Left lung (tissue), 10 donors: ENCODE data around the gene RILP. TPM values are rescaled to one million over a fixed set of nuclear protein-coding genes. Genes with fewer than 3 reads are reported as not detected.

ENCODE experiments used
- ATAC-seq: fragments of 200-7000 bp; cut with Tn5 transposase; one replicate; pipeline ENCODE4 v1.9.1; 2020; ENCODE audit warnings: moderate library complexity
- DNase-seq, 4 donors: peaks; one replicate each; pipeline ENCODE4 v3.0.0-alpha.2; 2013 to 2020
- H3K27ac ChIP-seq, 2 donors: fragments of 200-600 bp; sonication (generic) in 1 of 2; one replicate each; pipeline versions ENCODE4 v1.5.0 to v1.8.0; 2020 to 2021
- H3K27me3 ChIP-seq, 2 donors: fragments of 200-600 bp; sonication (generic) in 1 of 2; one replicate each; pipeline versions ENCODE4 v1.5.0 to v1.8.0; 2020 to 2021
- H3K36me3 ChIP-seq, 2 donors: fragments of 200-600 bp; sonication (generic) in 1 of 2; one replicate each; pipeline versions ENCODE4 v1.5.0 to v1.8.0; 2020 to 2021
- H3K4me1 ChIP-seq, 2 donors: fragments of 200-600 bp; one replicate each; pipeline ENCODE4 v1.8.0; 2021
- H3K4me3 ChIP-seq, 2 donors: fragments of 200-600 bp; sonication (generic) in 1 of 2; one replicate each; pipeline versions ENCODE4 v1.5.0 to v1.8.0; 2020 to 2021; ENCODE audit warnings: mild to moderate bottlenecking in 1 of 2
- H3K9me3 ChIP-seq, 2 donors: fragments of 200-600 bp; sonication (generic) in 1 of 2; one replicate each; pipeline versions ENCODE4 v1.5.0 to v1.8.0; 2020 to 2021
- CTCF ChIP-seq, 2 donors: fragments of 200-600 bp; sonication (generic) in 1 of 2; IDR thresholded peaks; one replicate each; pipeline versions ENCODE4 v1.5.0 to v1.8.0; 2021; ENCODE audit warnings: antibody characterized with exemption in 2 of 2
- intact Hi-C, 2 donors: fragments of 100-400 bp; cut with DNase I; formaldehyde crosslinking; loops; one replicate each; pipeline versions ENCODE4 v1.11.2 to v1.14.2; 2022
- polyA plus RNA-seq, 6 donors: library from polyadenylated mRNA; unstranded; fragments of 120-200 nt; gene quantifications; one replicate each; pipeline ENCODE4 v1.2.1, GENCODE V29; 2013; ENCODE audit not compliant: insufficient read length in 6 of 6
- total RNA-seq, 2 donors: library from RNA; stranded (reverse); fragmentation: NEBNext Ultra II Directional; extraction: Animal tissue kit (Norgen Biotek cat#: 25700); gene quantifications; one replicate each; pipeline ENCODE4 v1.2.1, GENCODE V29; 2021
- donor health status: DM: no; HTN: yes; CAD: no.
- donor health status: DM: no; HTN: no; CAD: no.

The RILP gene
- total and polyA plus RNA-seq, 8 donors: 6.3 to 34.7 (median 7.7) TPM

GRCh38 chr17:1621273-1621954, 28.3 kb downstream of the RILP start:
- no peak overlapping the region for H3K27ac ChIP-seq
- intact Hi-C loops: loop anchor here in 1 of 2 donors (10.0 kb wide), 2 partner anchors 47 to 167 kb away; partner anchors contain the start of gene CRK
- no peak for TF ChIP-seq CTCF (IDR thresholded peaks at IDR 0.05)
- ATAC-seq (no peak), DNase-seq (no peak)
- H3K27me3 ChIP-seq: no peaks in the 10 kb centered on the region
- H3K36me3 ChIP-seq: peaks cover 0 to 80% of the 10 kb centered on the region in 2 donors
- peaks cover 14 to 69% of the 10 kb centered on the region in 2 donors for H3K4me1 ChIP-seq
- H3K4me3 ChIP-seq: no peak overlapping the region
- no peaks in the 10 kb centered on the region for H3K9me3 ChIP-seq

- Histone ChIP-seq H3K9me3 (no peaks in the 10 kb centered on the region), H3K27ac (no peak overlapping the region), H3K4me3 (no peak overlapping the region), H3K4me1 (peaks cover 5 to 65% of the 10 kb centered on the region in 2 donors), H3K36me3 (peaks cover 0 to 88% of the 10 kb centered on the region in 2 donors), H3K27me3 (no peaks in the 10 kb centered on the region)
- no peak for TF ChIP-seq CTCF (IDR thresholded peaks at IDR 0.05)
- ATAC-seq: no peak
- DNase-seq: no peak
- intact Hi-C loops: loop anchor here in 1 of 2 donors (10.0 kb wide), 2 partner anchors 46 to 166 kb away; partner anchors contain the start of gene CRK
Measured at GRCh38 chr17:1620486-1620885, 29.2 kb downstream of the RILP start.

- no peak for TF ChIP-seq CTCF (IDR thresholded peaks at IDR 0.05)
- DNase-seq: no peak
- intact Hi-C loops: no loop called here
- no peaks in the 10 kb centered on the region for H3K9me3 ChIP-seq
- peak; percentile 68 for ATAC-seq
- H3K27me3 ChIP-seq: no peaks in the 10 kb centered on the region
- peaks cover 0 to 73% of the 10 kb centered on the region in 2 donors for H3K4me1 ChIP-seq
- peaks cover 0 to 92% of the 10 kb centered on the region in 2 donors for H3K36me3 ChIP-seq
- H3K4me3 ChIP-seq: no peak overlapping the region
- peak overlapping the region; percentile 53 to 64 for H3K27ac ChIP-seq
Measured at GRCh38 chr17:1617620-1618174, 32.0 kb downstream of the RILP start.

- no peak overlapping the region for H3K4me3 ChIP-seq
- DNase-seq: peak in 2 of 4 donors; percentile 80
- no peak for TF ChIP-seq CTCF (IDR thresholded peaks at IDR 0.05)
- no peaks in the 10 kb centered on the region for H3K27me3 ChIP-seq
- intact Hi-C loops: no loop called here
- no peak for ATAC-seq
- H3K4me1 ChIP-seq: peaks cover 0 to 77% of the 10 kb centered on the region in 2 donors
- peaks cover 0 to 87% of the 10 kb centered on the region in 2 donors for H3K36me3 ChIP-seq
- H3K9me3 ChIP-seq: no peaks in the 10 kb centered on the region
- peak overlapping the region in 1 of 2 donors; percentile 2 for H3K27ac ChIP-seq
Measured at GRCh38 chr17:1616101-1616500, 33.6 kb downstream of the RILP start.

GRCh38 chr17:1612400-1612799, 37.3 kb downstream of the RILP start:
- Histone ChIP-seq H3K27ac (peak overlapping the region; percentile 39 to 70), H3K4me1 (peaks cover 0 to 91% of the 10 kb centered on the region in 2 donors), H3K4me3 (no peak overlapping the region), H3K36me3 (peaks cover 0 to 76% of the 10 kb centered on the region in 2 donors), H3K27me3 (no peaks in the 10 kb centered on the region), H3K9me3 (no peaks in the 10 kb centered on the region)
- TF ChIP-seq CTCF (IDR thresholded peaks at IDR 0.05): no peak
- intact Hi-C loops: no loop called here
- ATAC-seq (no peak), DNase-seq (no peak)
